Measurements from ENCODE around the gene INPP4B.
A peak's percentile ranks its signal among the peaks of the same experiment; 100 is the strongest.

The INPP4B gene

DNA sequence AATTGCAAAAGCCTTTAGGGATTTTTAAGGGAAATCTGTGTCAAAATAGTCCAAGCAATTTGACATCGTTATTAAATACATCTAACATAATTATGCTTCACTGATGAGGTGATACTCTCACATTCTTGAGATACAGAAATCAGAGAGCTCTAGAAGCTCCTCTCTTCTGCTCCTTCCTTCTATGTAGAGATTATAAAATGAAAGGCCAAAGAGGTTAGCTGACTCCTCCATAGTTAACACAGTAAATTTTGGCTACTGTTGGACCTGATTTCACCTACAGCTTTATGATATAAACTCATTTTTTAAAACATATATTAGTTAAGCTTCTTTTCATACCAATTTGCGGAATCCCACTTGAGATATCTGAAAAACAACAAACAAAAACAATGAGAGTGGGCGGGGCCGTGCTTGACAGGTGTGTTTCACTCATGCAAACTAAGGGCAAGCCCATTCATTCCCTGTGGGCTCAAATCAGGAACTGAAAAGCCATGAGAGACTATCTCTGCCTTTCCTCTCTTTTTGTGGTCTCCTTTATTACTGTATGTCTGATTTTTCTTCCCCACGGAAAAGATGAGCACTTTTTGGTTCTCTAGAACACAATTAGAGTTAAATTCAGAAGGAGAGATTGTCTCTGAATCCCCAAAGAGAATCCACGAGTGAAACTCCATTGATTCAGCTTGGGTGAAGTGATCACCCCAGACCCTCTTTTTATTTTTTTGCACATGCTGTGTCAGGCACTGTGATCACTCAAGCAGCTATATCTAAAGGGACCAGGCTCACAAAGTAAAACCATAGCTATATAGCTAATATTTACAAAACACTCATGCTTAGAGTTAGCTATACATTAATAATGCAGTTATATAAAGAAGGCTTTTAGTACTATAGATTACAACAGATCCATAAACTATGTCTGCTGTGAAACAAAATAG lies 643.4 kb downstream of the INPP4B start:
- DNase-seq (ENCODE audit: low spot score in 2 of 2), result no peak
- no peak for ATAC-seq
- H3K4me3 Mint-ChIP-seq, result no peak overlapping the region
- H3K9me3 Mint-ChIP-seq, result no peaks in the 10 kb centered on the region
- no peaks in the 10 kb centered on the region for H3K4me1 Mint-ChIP-seq
- H3K27ac Mint-ChIP-seq, result no peak overlapping the region
- H3K36me3 Mint-ChIP-seq, result peaks cover 53% of the 10 kb centered on the region

DNA sequence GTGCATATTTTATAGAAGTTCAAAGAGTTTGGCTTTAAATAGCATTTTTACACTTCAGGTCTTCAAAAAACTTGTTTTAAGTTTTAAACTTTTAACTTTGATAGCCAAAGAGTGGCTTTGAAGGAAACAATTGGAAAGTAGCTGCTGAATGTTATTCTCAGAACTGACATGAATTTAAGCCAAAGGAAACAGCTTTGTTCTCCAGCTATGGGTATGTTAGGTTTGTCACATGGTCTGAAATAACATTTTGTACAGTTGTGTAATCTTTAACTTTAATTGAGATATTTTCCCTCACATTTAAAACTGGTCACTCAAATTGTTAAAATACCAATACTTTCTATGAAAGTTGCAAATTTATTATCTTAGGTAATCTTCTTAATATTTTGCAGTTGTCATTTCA lies 645.1 kb downstream of the INPP4B start:
- Mint-ChIP-seq H3K27ac (no peak overlapping the region), H3K4me1 (no peaks in the 10 kb centered on the region), H3K4me3 (no peak overlapping the region), H3K9me3 (no peaks in the 10 kb centered on the region), H3K36me3 (peaks cover 51% of the 10 kb centered on the region)
- no peak for ATAC-seq
- no peak for DNase-seq (ENCODE audit: low spot score in 2 of 2)

DNA sequence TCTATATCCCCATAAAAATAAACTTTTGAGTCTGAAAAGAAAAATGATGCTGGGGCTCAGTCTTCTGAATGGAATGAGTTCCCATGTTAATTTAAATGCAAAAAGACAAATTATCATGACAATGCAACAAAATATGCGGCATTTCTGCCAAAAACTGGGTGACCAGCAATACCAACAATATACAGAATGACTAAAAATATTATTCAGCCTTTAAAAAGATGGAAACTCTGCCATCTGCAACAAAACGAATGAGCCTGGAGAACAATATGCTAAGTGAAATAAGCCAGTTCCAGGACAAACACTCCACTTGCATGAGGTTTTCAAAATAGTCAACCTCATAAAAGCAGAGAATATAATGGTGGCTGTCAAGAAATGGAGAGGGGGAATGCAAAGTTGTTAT lies 651.2 kb downstream of the INPP4B start:
- H3K4me1 Mint-ChIP-seq, result no peaks in the 10 kb centered on the region
- no peak overlapping the region for H3K4me3 Mint-ChIP-seq
- ATAC-seq, result no peak
- no peak for DNase-seq (ENCODE audit: low spot score in 2 of 2)
- H3K9me3 Mint-ChIP-seq, result no peaks in the 10 kb centered on the region
- peaks cover 78% of the 10 kb centered on the region for H3K36me3 Mint-ChIP-seq
- no peak overlapping the region for H3K27ac Mint-ChIP-seq

DNA sequence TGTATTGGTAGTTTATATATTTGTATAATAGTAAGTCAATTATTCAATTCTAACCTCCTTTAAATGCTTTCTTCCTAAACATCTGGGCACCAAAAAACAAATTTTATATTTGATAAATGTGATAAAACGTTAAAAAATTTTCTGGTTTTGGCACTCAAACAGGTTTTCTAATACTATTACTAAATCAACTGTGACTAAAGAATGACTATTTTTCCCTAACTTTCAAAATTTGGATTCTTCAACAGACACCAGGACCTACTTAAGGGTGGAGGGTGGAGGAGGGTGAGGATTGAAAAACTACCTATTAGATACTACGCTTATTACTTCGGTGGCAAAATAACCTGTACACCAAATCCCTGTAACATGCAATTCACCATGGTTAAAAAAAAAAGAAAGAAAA lies 654.2 kb downstream of the INPP4B start:
- Mint-ChIP-seq H3K36me3 (peaks cover 76% of the 10 kb centered on the region), H3K9me3 (no peaks in the 10 kb centered on the region), H3K4me3 (no peak overlapping the region), H3K4me1 (no peaks in the 10 kb centered on the region), H3K27ac (no peak overlapping the region)
- no peak for ATAC-seq
- DNase-seq (ENCODE audit: low spot score in 2 of 2), result no peak

DNA sequence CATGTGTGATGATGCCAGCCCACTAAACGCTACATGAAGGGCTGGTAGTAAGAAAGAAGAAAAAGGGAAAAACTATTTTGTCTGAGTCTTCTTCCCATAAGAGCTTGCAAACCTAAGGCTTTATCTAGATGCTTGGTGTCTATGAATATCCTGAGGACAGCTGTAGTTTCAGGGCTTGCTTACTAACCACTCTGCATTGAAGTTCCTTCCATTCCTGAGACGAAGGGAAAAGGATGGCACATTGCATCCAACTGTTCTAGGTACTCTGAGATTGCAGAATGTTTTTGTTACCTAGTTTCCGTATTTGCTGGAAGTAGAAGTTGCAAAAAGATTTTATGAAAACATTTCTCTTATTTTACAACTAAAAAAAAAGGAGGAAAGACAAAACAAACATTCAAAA lies 665.1 kb downstream of the INPP4B start:
- Mint-ChIP-seq H3K36me3 (peaks cover 66% of the 10 kb centered on the region), H3K27ac (no peak overlapping the region), H3K9me3 (no peaks in the 10 kb centered on the region), H3K4me3 (no peak overlapping the region), H3K4me1 (no peaks in the 10 kb centered on the region)
- DNase-seq (ENCODE audit: low spot score in 2 of 2) (no peak), ATAC-seq (no peak)

DNA sequence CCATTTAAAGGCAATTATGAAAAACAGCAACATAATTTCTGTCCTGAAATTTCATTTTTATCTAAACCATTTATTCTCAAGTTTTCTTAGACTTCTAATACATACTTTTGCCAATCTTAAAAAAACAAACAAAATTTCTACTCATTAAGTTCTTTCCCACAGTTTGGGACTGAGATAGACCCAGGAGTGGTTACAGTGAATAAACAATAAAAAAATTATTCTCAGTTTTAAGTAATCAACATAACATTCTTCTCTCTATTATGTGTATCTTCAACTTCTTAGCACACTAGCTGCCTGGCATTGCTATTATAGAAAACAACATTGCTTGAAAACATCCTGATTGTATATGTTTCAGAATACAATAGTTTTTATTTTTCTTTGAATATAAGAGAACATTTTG lies 676.9 kb downstream of the INPP4B start:
- H3K4me1 Mint-ChIP-seq, result peaks cover 12% of the 10 kb centered on the region
- DNase-seq (ENCODE audit: low spot score in 2 of 2), result no peak
- H3K9me3 Mint-ChIP-seq, result no peaks in the 10 kb centered on the region
- H3K27ac Mint-ChIP-seq, result no peak overlapping the region
- ATAC-seq, result no peak
- no peak overlapping the region for H3K4me3 Mint-ChIP-seq
- peaks cover 75% of the 10 kb centered on the region for H3K36me3 Mint-ChIP-seq

DNA sequence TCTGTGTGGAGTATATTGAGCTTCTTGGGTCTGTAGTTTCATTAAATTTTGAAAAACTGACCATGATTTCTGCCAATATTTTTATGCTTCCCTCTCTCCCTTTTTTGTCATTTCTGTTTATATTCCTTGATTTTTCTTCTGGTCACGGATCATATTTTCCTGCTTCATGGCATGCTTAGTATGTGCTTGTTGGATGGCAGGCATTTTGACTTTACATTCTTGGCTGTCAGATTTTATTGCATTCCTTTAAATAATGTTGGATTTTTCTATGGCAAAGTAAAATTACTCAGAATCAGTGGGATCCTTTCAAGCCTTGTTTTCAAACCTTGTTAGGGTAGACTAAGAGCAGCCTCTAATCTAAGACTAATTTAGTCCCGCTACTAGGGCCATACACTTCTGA lies 677.9 kb downstream of the INPP4B start:
- ATAC-seq (no peak), DNase-seq (ENCODE audit: low spot score in 2 of 2) (no peak)
- Mint-ChIP-seq H3K4me1 (peaks cover 12% of the 10 kb centered on the region), H3K4me3 (no peak overlapping the region), H3K27ac (peak overlapping the region; percentile 20), H3K9me3 (no peaks in the 10 kb centered on the region), H3K36me3 (peaks cover 65% of the 10 kb centered on the region)

DNA sequence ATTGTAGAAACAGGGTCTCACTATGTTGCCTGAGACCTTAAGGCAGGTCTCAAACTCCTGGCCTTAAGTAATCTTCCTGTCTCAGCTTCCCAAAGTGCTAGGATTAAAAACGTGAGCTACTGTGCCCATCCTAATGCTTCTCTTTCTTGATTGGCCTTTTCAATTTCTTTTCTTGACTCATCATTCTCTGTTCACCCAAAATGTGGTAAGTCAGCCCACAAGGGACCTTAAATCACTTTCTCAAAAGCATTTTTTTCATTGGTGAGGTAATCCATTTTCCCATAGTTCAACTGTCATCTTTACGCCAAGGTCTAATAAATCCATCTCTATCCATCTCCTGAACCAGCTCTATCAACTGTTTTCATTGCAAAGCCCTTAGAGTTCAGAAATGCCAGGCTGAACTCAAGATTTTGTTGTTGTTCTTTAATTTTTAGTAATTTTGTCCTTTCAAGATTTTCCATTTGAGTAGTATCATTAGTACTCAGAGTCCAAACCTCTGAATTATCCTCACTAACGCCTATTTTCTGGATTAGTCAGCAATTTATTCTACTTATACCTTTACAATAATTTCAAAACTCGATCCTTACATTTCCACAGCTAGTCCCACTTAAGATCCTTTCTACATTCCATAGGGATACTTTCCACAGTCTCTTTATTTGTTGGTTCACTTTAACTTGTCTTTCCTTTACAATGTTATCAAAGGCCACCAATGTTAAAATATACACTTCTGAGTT lies 681.2 kb downstream of the INPP4B start:
- H3K4me1 Mint-ChIP-seq, result peaks cover 12% of the 10 kb centered on the region
- peak; percentile 42 for ATAC-seq
- H3K4me3 Mint-ChIP-seq, result no peak overlapping the region
- peaks cover 56% of the 10 kb centered on the region for H3K36me3 Mint-ChIP-seq
- H3K27ac Mint-ChIP-seq, result no peak overlapping the region
- no peak for DNase-seq (ENCODE audit: low spot score in 2 of 2)
- H3K9me3 Mint-ChIP-seq, result no peaks in the 10 kb centered on the region

DNA sequence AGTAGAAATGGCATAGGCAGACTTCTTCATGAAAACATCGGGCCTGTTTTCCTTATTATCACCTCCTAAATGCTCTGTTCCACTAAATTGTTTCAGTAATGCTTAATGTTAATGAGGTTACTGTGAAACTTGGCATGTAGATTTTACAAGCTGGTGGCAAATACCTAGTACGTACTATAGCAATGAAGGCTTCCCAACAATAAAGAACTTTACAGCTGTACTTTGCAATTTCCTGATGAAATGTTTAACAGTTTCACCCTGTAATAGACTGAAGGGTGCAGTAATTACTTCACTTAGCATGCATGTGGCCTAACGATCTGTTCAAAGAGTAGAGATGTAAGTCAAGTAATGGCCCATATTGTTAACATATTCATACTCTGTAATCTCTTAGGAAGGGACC lies 685.0 kb downstream of the INPP4B start:
- Mint-ChIP-seq H3K4me3 (no peak overlapping the region), H3K4me1 (peaks cover 18% of the 10 kb centered on the region), H3K9me3 (no peaks in the 10 kb centered on the region), H3K27ac (no peak overlapping the region), H3K36me3 (peaks cover 62% of the 10 kb centered on the region)
- no peak for DNase-seq (ENCODE audit: low spot score in 2 of 2)
- ATAC-seq, result no peak

DNA sequence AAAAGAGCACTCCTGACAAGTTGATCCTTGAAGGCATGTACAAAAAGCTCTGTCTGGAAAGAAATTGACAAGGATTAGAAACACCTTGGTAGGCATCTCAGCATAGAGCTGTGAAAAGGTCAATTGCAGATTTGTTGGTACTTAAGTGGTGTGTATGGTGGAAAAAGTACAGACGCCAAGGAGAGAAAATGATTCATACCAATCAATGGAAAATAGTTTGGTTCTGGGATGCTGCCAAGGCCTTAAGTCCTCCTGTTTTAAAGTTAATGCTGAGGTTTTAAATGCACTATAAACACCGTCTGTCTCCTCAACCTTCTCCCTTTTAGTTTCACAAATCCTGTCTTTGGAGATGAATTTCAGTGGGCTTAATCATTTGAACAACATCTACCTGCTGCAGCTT lies 685.6 kb downstream of the INPP4B start:
- Mint-ChIP-seq H3K36me3 (peaks cover 59% of the 10 kb centered on the region), H3K27ac (no peak overlapping the region), H3K4me3 (no peak overlapping the region), H3K9me3 (no peaks in the 10 kb centered on the region), H3K4me1 (peaks cover 15% of the 10 kb centered on the region)
- no peak for DNase-seq (ENCODE audit: low spot score in 2 of 2)
- ATAC-seq, result no peak

DNA sequence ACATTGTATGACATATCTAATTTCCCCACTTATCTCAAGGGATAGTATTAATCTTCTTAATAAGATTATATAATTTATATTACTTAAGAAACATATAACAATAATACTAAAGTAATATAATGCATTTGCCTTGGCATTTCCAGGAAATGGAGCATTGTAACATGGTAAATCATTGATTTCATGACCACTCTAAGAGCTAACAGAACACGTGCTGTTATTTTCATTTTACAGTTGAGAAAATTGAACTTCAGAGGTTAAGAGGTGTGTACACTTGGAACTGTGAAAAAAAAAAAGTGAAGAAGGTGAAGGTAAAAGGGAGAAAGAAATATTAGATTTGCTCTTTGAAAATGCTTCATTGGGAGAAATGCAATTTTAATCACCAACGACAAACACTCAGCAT lies 687.1 kb downstream of the INPP4B start:
- Mint-ChIP-seq H3K36me3 (peaks cover 54% of the 10 kb centered on the region), H3K4me3 (no peak overlapping the region), H3K9me3 (no peaks in the 10 kb centered on the region), H3K4me1 (peaks cover 6% of the 10 kb centered on the region), H3K27ac (no peak overlapping the region)
- ATAC-seq (no peak), DNase-seq (ENCODE audit: low spot score in 2 of 2) (no peak)

DNA sequence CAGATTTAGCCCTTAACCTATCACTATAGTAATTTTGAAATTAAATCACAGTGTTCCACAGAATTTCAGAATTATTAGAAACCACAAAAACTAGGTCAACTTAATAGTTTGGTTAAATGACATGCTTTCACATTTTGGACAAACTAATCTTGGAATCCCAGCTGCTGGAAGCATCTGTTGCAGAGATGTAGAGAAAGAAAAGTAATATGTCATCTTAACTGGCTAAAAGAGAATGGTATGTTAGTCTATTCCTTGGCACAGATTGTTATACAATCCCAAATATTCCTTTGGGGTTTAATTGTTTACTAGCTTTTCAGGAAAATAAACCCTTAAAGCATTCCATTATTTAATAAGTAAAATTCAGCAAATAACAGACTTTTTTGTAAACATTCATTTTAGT lies 689.8 kb downstream of the INPP4B start:
- ATAC-seq (no peak), DNase-seq (ENCODE audit: low spot score in 2 of 2) (no peak)
- Mint-ChIP-seq H3K4me3 (no peak overlapping the region), H3K9me3 (no peaks in the 10 kb centered on the region), H3K4me1 (peaks cover 6% of the 10 kb centered on the region), H3K36me3 (peaks cover 43% of the 10 kb centered on the region), H3K27ac (no peak overlapping the region)

DNA sequence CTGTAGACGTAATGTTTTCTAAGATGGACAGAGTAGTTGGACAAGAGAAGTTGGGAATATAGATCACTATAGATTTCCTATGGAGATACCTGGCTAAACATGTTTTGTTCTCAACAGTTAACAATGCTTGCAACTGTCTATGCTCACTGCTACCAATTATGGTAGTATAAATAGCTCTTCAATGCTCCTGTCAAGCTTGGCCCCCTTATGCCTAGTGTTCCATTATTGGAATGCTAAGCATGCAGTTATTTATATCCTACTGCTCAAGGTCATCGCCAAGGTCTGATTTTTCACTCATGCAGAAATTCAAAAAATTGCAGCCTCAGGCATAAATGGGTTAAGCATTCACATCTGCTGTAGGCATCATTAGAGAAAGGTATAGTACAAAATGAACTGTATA lies 690.8 kb downstream of the INPP4B start:
- Mint-ChIP-seq H3K27ac (no peak overlapping the region), H3K4me3 (no peak overlapping the region), H3K4me1 (peaks cover 6% of the 10 kb centered on the region), H3K9me3 (no peaks in the 10 kb centered on the region), H3K36me3 (peaks cover 34% of the 10 kb centered on the region)
- ATAC-seq (no peak), DNase-seq (ENCODE audit: low spot score in 2 of 2) (no peak)

DNA sequence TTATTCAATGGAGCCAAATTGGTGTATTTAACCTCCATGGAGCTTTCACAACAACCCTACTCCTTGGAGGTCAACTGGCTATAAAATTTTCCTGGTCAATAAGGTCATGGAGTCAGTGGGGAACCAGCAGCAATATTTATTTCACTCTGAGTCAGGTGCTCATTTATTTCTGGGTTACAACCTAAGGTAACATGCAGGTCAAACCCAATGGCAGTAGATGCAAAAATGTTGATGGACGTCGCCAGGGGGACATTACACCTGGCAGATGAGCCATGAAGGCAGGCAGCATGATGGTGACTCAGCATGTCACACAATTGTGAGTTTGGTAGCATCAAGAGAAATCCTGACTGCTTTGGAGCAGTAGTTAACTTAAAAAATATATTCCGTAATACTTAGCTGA lies 695.6 kb downstream of the INPP4B start:
- Mint-ChIP-seq H3K4me1 (no peaks in the 10 kb centered on the region), H3K4me3 (no peak overlapping the region), H3K9me3 (no peaks in the 10 kb centered on the region), H3K36me3 (peaks cover 31% of the 10 kb centered on the region), H3K27ac (no peak overlapping the region)
- DNase-seq (ENCODE audit: low spot score in 2 of 2) (no peak), ATAC-seq (no peak)

DNA sequence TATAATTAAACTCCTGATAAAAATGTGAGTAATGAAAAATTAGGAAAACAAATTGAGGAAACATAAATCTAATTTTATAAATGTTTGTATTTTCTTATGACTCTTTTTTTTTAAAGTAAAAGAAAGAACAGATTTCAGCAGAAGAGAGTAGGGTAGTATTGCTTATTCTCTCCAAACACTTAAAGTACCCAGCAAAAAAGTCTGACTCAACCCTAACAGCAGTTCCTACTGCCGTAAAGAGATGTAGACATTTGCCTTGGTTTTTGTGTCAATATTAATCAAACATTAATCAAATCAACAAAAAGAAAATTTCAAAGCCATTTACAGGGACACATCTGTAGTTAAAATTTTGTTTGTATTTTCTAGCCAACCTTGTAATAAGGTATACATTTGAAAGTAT lies 701.3 kb downstream of the INPP4B start:
- Mint-ChIP-seq H3K36me3 (peaks cover 69% of the 10 kb centered on the region), H3K27ac (no peak overlapping the region), H3K4me1 (peaks cover 12% of the 10 kb centered on the region), H3K4me3 (no peak overlapping the region), H3K9me3 (no peaks in the 10 kb centered on the region)
- ATAC-seq, result no peak
- DNase-seq (ENCODE audit: low spot score in 2 of 2), result no peak
